ENCODE measurements around the gene ATP5F1D. TPM values are rescaled to one million over a fixed set of nuclear protein-coding genes. Genes with fewer than 3 reads are reported as not detected.
"Not testable (repeated sequence)": the region's sequence is repeated elsewhere in the genome, so short reads cannot be mapped to it uniquely, and the experiment has no call there.

Gene ATP5F1D
- 233 and 240 TPM in 2 replicates for total RNA-seq

DNA sequence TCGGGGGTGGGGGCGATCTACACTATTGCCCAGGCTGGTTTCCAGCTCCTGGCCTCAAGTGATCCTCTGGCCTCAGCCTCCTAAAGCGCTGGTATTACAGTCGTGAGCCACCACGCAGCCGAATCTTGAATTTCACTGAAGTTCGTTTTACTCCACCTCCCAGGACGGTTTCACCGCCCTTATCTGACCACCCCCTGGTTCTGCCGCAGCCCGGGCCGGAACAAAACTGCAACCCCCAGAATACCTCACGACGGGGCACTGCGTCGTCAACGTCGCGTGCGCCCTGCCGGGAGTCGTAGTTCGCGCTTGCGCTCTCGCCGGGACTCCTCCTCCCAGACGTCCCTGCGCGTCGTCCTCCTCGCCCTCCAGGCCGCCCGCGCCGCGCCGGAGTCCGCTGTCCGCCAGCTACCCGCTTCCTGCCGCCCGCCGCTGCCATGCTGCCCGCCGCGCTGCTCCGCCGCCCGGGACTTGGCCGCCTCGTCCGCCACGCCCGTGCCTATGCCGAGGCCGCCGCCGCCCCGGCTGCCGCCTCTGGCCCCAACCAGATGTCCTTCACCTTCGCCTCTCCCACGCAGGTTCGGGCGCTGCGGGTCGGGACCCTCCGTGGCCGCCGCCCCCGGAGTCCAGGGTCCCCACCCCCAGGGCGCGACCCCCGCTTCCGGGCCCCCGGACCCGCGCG lies at the start of gene ATP5F1D:
ATP5F1D (plus strand) TSS at position 335 of the 679 bp plus-strand sequence; CDS start at position 435, 100 bp downstream.
- Mint-ChIP-seq H3K27me3 (ENCODE audit: low read depth) (peaks cover 13% of the 10 kb centered on the region), H3K9me3 (no peaks in the 10 kb centered on the region), H3K4me1 (ENCODE audit: low read depth) (peaks cover 22% of the 10 kb centered on the region), H3K4me3 (ENCODE audit: low read depth) (peak within 1 kb of the TSS; percentile 90), H3K27ac (peak within 1 kb of the TSS; percentile 88), H3K36me3 (ENCODE audit: low read depth) (peaks cover 3% of the 10 kb centered on the region)
- DNase-seq (ENCODE audit: low spot score), result peak; percentile 92
- intact Hi-C loops (cut with micrococcal nuclease), result loop anchor here (2.0 to 10.0 kb wide), 6 partner anchors 49 to 314 kb away; partner anchors contain the start of genes ARID3A, DAZAP1, GAMT and POLR2E

DNA sequence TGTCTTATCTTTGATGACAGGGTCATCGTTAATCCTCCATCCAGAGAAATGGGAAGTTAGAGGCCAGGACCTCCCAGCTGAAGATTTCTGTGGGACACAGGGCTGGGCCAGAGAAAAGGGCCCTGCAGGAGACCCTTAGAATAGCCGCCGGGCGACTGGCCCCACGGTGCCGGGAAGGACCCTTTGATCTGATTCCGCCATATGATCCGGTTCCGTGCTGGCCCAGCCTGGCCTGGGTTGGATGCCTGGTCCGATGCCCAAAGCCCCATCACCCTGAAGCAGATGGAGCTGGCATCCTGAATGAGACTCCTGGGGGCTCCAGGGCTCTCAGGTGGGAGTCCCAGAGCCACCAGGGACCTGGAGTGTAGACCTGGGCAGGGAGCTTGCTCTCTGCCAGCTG lies 42.0 kb upstream of the ATP5F1D start:
- intact Hi-C loops (cut with micrococcal nuclease), result no loop called here
- H3K9me3 Mint-ChIP-seq, result no peaks in the 10 kb centered on the region

DNA sequence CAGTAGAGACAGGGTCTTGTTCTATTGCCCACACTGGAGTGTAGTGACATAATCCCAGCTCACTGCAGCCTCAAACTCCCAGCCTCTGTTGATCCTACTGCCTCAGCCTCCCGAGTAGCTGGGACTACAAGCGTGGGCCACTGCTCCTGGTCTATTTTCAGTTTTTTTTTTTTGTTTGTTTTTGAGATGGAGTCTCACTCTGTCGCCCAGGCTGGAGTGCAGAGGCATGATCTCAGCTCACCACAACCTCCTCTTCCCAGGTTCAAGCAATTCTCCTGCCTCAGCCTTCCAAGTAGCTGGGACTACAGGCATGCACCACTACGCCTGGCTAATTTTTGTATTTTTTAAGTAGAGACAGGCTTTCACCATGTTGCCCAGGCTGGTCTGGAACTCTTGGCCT lies 40.9 kb upstream of the ATP5F1D start:
- intact Hi-C loops (cut with micrococcal nuclease); H3K27me3 Mint-ChIP-seq (ENCODE audit: low read depth); H3K9me3 Mint-ChIP-seq; DNase-seq (ENCODE audit: low spot score); H3K27ac Mint-ChIP-seq; H3K4me3 Mint-ChIP-seq (ENCODE audit: low read depth); H3K36me3 Mint-ChIP-seq (ENCODE audit: low read depth): not testable (repeated sequence)
- H3K4me1 Mint-ChIP-seq (ENCODE audit: low read depth), result peaks cover 12% of the 10 kb centered on the region

More for the DNA sequence above, 42.0 kb upstream of the ATP5F1D start:
- H3K27me3 Mint-ChIP-seq (ENCODE audit: low read depth), result no peaks in the 10 kb centered on the region
- H3K4me1 Mint-ChIP-seq (ENCODE audit: low read depth), result peaks cover 12% of the 10 kb centered on the region
- H3K27ac Mint-ChIP-seq, result no peak overlapping the region
- no peak overlapping the region for H3K4me3 Mint-ChIP-seq (ENCODE audit: low read depth)
- no peak for DNase-seq (ENCODE audit: low spot score)
- no peaks in the 10 kb centered on the region for H3K36me3 Mint-ChIP-seq (ENCODE audit: low read depth)

DNA sequence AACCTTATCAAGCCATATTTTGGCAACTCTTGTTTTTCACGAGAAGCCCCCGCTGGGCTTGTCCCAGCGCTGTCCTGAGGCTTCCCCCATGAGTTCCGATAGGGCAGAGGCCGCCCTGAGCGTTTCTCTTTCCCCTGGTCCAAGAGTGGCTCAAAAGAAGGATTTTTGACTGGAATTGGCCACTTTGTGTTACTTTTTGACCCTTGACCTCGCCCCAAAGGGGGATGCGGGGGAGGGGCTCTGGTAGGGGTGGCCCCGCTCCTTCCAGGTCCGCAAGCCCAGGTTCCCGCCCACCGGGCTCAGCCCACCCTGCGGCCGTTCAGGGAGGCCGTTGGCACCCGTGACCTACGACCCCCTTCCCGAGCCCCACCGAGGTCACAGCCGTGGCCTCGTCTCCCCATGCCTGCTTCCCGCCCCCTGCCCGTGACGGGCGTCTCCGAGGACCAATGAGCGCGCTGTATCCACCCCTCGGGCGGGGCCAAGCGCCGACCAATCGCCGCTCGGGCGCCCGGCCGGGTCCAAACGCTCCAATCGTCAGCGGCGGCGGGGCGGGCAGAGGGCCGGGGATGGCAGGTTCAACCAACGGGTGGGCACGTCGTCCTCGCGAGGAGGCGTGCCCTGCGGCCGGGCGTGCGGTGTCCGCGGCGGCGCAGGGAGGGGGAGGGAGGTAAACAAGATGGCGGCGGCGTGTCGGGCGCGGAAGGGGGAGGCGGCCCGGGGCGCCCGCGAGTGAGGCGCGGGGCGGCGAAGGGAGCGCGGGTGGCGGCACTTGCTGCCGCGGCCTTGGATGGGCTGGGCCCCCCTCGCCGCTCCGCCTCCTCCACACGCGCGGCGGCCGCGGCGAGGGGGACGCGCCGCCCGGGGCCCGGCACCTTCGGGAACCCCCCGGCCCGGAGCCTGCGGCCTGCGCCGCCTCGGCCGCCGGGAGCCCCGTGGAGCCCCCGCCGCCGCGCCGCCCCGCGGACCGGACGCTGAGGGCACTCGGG lies 36.1 kb upstream of the ATP5F1D start, which contains the start of gene STK11:
STK11 (plus strand) TSS at position 665 of the 986 bp plus-strand sequence. CDS start 1,136 bp downstream, outside the sequence.
- Mint-ChIP-seq H3K36me3 (ENCODE audit: low read depth) (peaks cover 26% of the 10 kb centered on the region), H3K27me3 (ENCODE audit: low read depth) (no peaks in the 10 kb centered on the region), H3K27ac (peak within 1 kb of the TSS; percentile 77), H3K4me1 (ENCODE audit: low read depth) (peaks cover 16% of the 10 kb centered on the region), H3K9me3 (no peaks in the 10 kb centered on the region), H3K4me3 (ENCODE audit: low read depth) (peak within 1 kb of the TSS; percentile 91)
- DNase-seq (ENCODE audit: low spot score), result peak; percentile 100
- intact Hi-C loops (cut with micrococcal nuclease), result no loop called here

DNA sequence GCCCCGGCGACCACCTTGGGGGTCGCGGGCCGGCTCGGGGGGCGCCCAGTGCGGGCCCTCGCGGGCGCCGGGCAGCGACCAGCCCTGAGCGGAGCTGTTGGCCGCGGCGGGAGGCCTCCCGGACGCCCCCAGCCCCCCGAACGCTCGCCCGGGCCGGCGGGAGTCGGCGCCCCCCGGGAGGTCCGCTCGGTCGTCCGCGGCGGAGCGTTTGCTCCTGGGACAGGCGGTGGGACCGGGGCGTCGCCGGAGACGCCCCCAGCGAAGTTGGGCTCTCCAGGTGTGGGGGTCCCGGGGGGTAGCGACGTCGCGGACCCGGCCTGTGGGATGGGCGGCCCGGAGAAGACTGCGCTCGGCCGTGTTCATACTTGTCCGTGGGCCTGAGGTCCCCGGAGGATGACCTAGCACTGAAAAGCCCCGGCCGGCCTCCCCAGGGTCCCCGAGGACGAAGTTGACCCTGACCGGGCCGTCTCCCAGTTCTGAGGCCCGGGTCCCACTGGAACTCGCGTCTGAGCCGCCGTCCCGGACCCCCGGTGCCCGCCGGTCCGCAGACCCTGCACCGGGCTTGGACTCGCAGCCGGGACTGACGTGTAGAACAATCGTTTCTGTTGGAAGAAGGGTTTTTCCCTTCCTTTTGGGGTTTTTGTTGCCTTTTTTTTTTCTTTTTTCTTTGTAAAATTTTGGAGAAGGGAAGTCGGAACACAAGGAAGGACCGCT lies 35.2 kb upstream of the ATP5F1D start:
- H3K4me3 Mint-ChIP-seq (ENCODE audit: low read depth), result peak overlapping the region; percentile 91
- peaks cover 30% of the 10 kb centered on the region for H3K36me3 Mint-ChIP-seq (ENCODE audit: low read depth)
- no peaks in the 10 kb centered on the region for H3K27me3 Mint-ChIP-seq (ENCODE audit: low read depth)
- no peaks in the 10 kb centered on the region for H3K9me3 Mint-ChIP-seq
- H3K27ac Mint-ChIP-seq, result peak overlapping the region; percentile 77
- peaks cover 16% of the 10 kb centered on the region for H3K4me1 Mint-ChIP-seq (ENCODE audit: low read depth)
- intact Hi-C loops (cut with micrococcal nuclease), result no loop called here
- no peak for DNase-seq (ENCODE audit: low spot score)

DNA sequence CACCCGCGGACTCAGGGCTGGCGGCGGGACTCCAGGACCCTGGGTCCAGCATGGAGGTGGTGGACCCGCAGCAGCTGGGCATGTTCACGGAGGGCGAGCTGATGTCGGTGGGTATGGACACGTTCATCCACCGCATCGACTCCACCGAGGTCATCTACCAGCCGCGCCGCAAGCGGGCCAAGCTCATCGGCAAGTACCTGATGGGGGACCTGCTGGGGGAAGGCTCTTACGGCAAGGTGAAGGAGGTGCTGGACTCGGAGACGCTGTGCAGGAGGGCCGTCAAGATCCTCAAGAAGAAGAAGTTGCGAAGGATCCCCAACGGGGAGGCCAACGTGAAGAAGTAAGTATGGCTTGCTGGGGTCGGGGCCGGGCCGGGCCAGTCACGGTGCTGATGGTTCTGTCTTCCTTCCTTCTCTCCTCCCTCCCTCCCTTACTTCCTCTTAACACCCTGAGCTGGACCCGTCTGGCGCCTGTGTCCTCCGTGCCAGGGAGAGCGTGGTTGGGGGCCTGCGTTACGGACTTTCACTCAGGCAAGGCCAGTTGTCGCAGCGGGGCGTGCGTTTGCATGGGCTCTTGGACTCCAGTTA lies 34.6 kb upstream of the ATP5F1D start:
- H3K27me3 Mint-ChIP-seq (ENCODE audit: low read depth), result no peaks in the 10 kb centered on the region
- H3K4me1 Mint-ChIP-seq (ENCODE audit: low read depth), result peaks cover 20% of the 10 kb centered on the region

DNA sequence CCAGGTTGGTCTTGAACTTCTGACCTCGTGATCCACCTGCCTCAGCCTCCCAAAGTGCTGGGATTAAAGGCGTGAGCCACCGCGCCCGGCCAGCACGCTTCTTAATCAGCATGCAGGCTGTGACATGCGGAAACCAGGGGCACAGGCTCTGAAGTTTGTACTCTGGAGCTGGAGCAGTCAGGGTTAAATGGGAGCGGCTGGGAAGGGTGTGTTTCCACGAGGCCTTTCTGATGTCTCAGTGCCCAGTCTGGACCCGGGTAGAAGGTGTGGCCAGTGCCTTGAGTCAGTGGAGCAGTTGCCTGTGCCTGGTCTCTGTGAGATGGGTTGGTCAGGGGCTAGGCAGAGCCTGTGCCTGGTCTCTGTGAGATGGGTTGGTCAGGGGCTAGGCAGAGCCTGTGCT lies 32.7 kb upstream of the ATP5F1D start:
- H3K9me3 Mint-ChIP-seq; intact Hi-C loops (cut with micrococcal nuclease); H3K27me3 Mint-ChIP-seq (ENCODE audit: low read depth); DNase-seq (ENCODE audit: low spot score); H3K27ac Mint-ChIP-seq: not testable (repeated sequence)
- Mint-ChIP-seq H3K36me3 (ENCODE audit: low read depth) (peaks cover 43% of the 10 kb centered on the region), H3K4me1 (ENCODE audit: low read depth) (peaks cover 18% of the 10 kb centered on the region), H3K4me3 (ENCODE audit: low read depth) (peak overlapping the region; percentile 26)

More for the DNA sequence above, 34.6 kb upstream of the ATP5F1D start:
- no peak for DNase-seq (ENCODE audit: low spot score)
- peak overlapping the region; percentile 77 for H3K27ac Mint-ChIP-seq
- H3K4me3 Mint-ChIP-seq (ENCODE audit: low read depth), result peak overlapping the region; percentile 91
- no peaks in the 10 kb centered on the region for H3K9me3 Mint-ChIP-seq
- H3K36me3 Mint-ChIP-seq (ENCODE audit: low read depth), result peaks cover 35% of the 10 kb centered on the region
- intact Hi-C loops (cut with micrococcal nuclease), result no loop called here

DNA sequence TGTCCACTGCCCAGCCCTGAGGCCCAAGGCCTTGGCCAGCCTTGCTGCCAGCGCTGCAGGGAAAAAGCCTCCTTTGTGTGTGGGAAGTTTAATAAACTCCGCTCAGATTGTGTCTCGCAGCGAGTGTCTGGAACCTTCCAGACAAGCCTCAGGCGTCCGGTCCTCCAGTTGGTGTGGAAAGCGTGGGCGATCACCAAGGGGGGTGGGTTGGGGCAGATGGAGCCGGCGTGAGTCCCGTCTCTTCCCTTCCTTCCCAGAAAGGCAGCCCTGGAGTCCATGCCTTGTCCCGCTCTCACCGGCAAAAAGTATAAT lies 31.4 kb upstream of the ATP5F1D start:
- intact Hi-C loops (cut with micrococcal nuclease), result no loop called here
- Mint-ChIP-seq H3K4me3 (ENCODE audit: low read depth) (no peak overlapping the region), H3K27me3 (ENCODE audit: low read depth) (no peaks in the 10 kb centered on the region), H3K36me3 (ENCODE audit: low read depth) (peaks cover 46% of the 10 kb centered on the region), H3K27ac (no peak overlapping the region), H3K4me1 (ENCODE audit: low read depth) (peaks cover 19% of the 10 kb centered on the region), H3K9me3 (no peaks in the 10 kb centered on the region)
- DNase-seq (ENCODE audit: low spot score), result no peak

DNA sequence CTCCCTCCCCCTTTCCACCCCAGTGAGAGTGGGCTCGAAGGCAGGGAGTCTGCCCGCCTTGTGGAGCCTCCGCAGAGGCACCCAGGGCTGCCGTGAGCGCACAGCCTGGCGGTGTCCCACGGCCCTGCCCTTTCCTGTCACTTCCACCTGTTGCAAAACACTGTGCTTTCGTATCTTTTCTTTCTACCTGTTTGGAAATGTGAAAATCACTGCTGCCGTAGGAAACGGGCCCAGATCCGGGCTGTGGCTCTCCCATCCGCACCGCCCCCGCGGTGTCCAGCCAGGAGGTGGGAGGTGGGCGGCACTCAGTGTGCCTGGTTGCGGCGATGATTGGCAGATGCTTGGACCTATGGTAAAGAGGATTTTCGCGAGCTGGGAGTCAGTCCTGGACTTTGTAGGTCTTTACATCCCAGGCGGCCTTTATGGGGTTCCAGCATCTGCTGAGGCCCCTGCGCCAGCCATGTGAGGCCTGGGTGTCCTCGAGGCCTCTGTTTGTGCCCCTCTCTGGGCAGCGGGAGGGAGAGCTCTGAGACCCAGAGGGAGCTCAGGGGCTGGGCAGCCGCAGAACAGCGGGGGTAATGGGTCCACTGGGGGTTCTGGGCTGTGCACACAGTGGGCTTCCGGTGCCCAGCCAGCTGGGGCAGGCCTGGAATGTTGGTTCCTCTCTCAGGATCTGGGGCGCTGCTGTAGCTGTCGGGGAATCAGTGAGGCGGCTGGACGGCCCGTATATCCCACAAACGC lies 29.9 kb upstream of the ATP5F1D start:
- Mint-ChIP-seq H3K4me1 (ENCODE audit: low read depth) (peaks cover 18% of the 10 kb centered on the region), H3K4me3 (ENCODE audit: low read depth) (peak overlapping the region; percentile 26), H3K27ac (no peak overlapping the region), H3K9me3 (no peaks in the 10 kb centered on the region), H3K27me3 (ENCODE audit: low read depth) (no peaks in the 10 kb centered on the region), H3K36me3 (ENCODE audit: low read depth) (peaks cover 44% of the 10 kb centered on the region)
- intact Hi-C loops (cut with micrococcal nuclease), result no loop called here
- DNase-seq (ENCODE audit: low spot score), result no peak

DNA sequence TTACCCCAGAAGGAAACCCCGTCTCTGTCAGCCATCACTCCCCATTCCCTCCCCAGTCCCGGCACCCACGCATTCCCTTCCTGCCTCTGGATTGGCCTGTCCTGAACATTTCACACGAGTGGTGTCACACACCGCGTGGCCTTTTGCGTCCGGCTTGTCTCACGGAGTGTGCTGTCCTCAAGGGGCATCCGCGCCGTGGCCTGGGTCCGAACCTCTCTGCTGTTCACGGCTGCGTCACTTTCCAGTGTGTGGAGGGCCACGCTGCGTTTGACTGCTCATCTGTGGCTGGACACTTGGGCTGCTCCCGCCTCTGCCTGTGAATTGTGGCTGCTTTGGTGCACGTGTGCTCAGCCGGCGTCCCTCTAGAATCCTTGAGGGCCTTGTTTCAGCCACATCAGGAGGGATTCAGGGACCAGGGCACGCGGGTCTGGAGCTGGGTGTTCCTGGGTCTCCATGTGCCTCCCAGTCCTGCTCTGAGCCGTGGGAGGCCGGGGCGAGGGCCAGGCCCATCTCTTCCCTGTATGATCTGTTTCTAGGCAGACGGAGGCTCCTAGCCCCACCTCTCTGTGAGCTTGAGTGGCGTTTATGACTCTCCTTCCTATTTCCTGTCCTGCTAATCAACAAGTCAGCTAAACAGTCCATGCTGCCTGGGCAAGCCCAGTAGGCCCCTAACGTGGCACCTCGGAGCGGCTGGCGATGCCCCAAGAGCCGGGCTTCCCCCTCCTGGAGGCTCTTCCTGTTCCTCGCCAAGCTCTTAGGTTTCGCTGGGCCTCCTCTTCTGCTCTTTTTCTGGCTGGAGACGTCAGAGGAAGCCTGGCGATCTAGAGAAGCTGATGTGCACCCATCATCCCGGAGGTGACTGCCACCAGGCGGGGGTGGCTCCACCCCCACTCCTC lies 27.9 kb upstream of the ATP5F1D start:
- H3K36me3 Mint-ChIP-seq (ENCODE audit: low read depth), result peaks cover 33% of the 10 kb centered on the region
- peak overlapping the region; percentile 98 for H3K27ac Mint-ChIP-seq
- H3K9me3 Mint-ChIP-seq, result no peaks in the 10 kb centered on the region
- H3K27me3 Mint-ChIP-seq (ENCODE audit: low read depth), result no peaks in the 10 kb centered on the region
- peaks cover 18% of the 10 kb centered on the region for H3K4me1 Mint-ChIP-seq (ENCODE audit: low read depth)
- intact Hi-C loops (cut with micrococcal nuclease), result no loop called here
- peak overlapping the region; percentile 72 for H3K4me3 Mint-ChIP-seq (ENCODE audit: low read depth)
- peak; percentile 42 for DNase-seq (ENCODE audit: low spot score)

DNA sequence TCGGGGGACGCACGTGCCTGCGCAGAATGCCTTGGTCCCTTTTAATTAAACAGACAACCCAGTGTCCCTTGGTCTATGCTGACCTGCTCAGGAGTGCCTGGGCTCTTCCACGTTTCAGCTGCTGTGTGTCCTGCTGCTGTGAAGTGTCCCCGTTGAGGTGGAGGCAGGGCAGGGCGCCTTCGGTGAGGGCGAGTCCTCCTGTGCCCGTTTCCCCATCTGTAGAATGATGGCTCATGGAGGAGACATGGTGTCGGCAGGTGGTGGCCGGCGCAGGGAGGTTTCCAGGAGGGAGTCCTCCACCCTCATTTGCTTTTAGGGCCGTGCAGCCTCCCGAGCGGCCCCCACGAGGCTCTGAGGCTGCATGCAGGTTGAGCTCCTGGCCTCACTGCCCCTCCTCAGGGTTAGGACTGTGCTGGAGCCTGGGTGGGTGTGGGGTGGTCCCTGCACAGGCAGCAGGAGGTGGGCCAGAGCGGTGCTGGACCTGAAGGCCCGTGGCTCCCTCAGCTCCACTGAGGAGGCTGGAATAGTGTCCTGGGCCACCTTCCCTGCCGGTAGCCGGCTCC lies 27.2 kb upstream of the ATP5F1D start:
- Mint-ChIP-seq H3K27ac (peak overlapping the region; percentile 98), H3K27me3 (ENCODE audit: low read depth) (no peaks in the 10 kb centered on the region), H3K4me1 (ENCODE audit: low read depth) (peaks cover 18% of the 10 kb centered on the region), H3K4me3 (ENCODE audit: low read depth) (peak overlapping the region; percentile 72), H3K36me3 (ENCODE audit: low read depth) (peaks cover 33% of the 10 kb centered on the region), H3K9me3 (no peaks in the 10 kb centered on the region)
- intact Hi-C loops (cut with micrococcal nuclease), result no loop called here
- no peak for DNase-seq (ENCODE audit: low spot score)
